IMR-90 (cell line): ENCODE measurements around the gene THADA. TPM values are rescaled to one million over a fixed set of nuclear protein-coding genes. Genes with fewer than 3 reads are reported as not detected.
A peak's percentile ranks its signal among the peaks of the same experiment; 100 is the strongest.

ENCODE experiments used
- ATAC-seq: fragments of 200-7000 bp; cut with Tn5 transposase; 2 replicates; pipeline ENCODE4 v1.9.1; 2020; ENCODE audit warnings: low read depth, mild to moderate bottlenecking, moderate library complexity
- BruUV-seq: library from RNA; stranded (reverse); fragments of 400-500 nt; replicated peaks from 2 replicates; lab custom pipeline; 2021; lab: Mats Ljungman, UMichigan
- CTCF ChIA-PET: fragments of 300-600 bp; formaldehyde crosslinking; extraction: SDS; loops from one replicate; lab custom pipeline; 2021; ENCODE audit warnings: antibody characterized with exemption; lab: Yijun Ruan, JAX
- POLR2A ChIA-PET: fragments of 300-600 bp; sonication (Branson Sonifier 250); formaldehyde crosslinking; loops from one replicate; lab custom pipeline; 2022; ENCODE audit warnings: antibody characterized with exemption; ENCODE audit not compliant: unreplicated experiment; lab: Charles Lee
- DNase-seq: peaks from one replicate; pipeline ENCODE4 v3.0.0; 2013
- H2AFZ ChIP-seq: replicated peaks from 2 replicates; pipeline ENCODE3; 2013; ENCODE audit warnings: low read length, mild to moderate bottlenecking; ENCODE audit not compliant: poor library complexity
- H2AK5ac ChIP-seq: 2 replicates; pipeline ENCODE4 v1.6.1; 2013; ENCODE audit warnings: low read depth, low read length, inconsistent platforms
- H2AK9ac ChIP-seq: replicated peaks from 2 replicates; pipeline ENCODE3; 2013; ENCODE audit warnings: mild to moderate bottlenecking, low read depth, low read length, moderate library complexity; ENCODE audit not compliant: poor library complexity
- H2BK120ac ChIP-seq: 2 replicates; pipeline ENCODE4 v1.6.1; 2013; ENCODE audit warnings: low read depth, low read length, inconsistent platforms
- H2BK15ac ChIP-seq: 3 replicates; pipeline ENCODE4 v1.6.1; 2013; ENCODE audit warnings: low read depth, low read length, inconsistent platforms
- H2BK20ac ChIP-seq: 2 replicates; pipeline ENCODE4 v1.6.1; 2013; ENCODE audit warnings: low read depth, mild to moderate bottlenecking, inconsistent platforms, low read length, moderate library complexity
- H2BK5ac ChIP-seq: 2 replicates; pipeline ENCODE4 v1.6.1; 2013; ENCODE audit warnings: mild to moderate bottlenecking, low read depth, low read length, inconsistent platforms; ENCODE audit not compliant: poor library complexity, severe bottlenecking
- H3K14ac ChIP-seq: replicated peaks from 2 replicates; pipeline ENCODE4 v1.6.1; 2013; ENCODE audit warnings: low read depth, low read length, inconsistent platforms
- H3K18ac ChIP-seq: 2 replicates; pipeline ENCODE4 v1.6.1; 2013; ENCODE audit warnings: low read depth, low read length, control low read depth
- H3K23ac ChIP-seq: 2 replicates; pipeline ENCODE4 v1.6.1; 2013; ENCODE audit warnings: low read depth, low read length, inconsistent platforms
- H3K27ac ChIP-seq: 2 replicates; pipeline ENCODE4 v1.5.1; 2013; ENCODE audit warnings: mild to moderate bottlenecking, control low read depth, low read length; ENCODE audit not compliant: insufficient read depth
- H3K27me3 ChIP-seq: 2 replicates; pipeline ENCODE4 v1.6.1; 2013; ENCODE audit warnings: low read length; ENCODE audit not compliant: control insufficient read depth, insufficient read depth
- H3K36me3 ChIP-seq: 2 replicates; pipeline ENCODE4 v1.6.1; 2013; ENCODE audit warnings: low read length, mixed read lengths; ENCODE audit not compliant: control insufficient read depth, insufficient read depth
- H3K4ac ChIP-seq: 2 replicates; pipeline ENCODE4 v1.6.1; 2013; ENCODE audit warnings: low read depth, low read length, inconsistent platforms
- H3K4me1 ChIP-seq: 2 replicates; pipeline ENCODE4 v1.6.1; 2013; ENCODE audit warnings: low read length, mixed read lengths; ENCODE audit not compliant: control insufficient read depth, insufficient read depth
- H3K4me2 ChIP-seq: 2 replicates; pipeline ENCODE4 v1.6.1; 2013; ENCODE audit warnings: low read depth, mild to moderate bottlenecking, control low read depth, low read length, moderate library complexity
- H3K4me3 ChIP-seq: 2 replicates; pipeline ENCODE4 v1.5.1; 2013; ENCODE audit warnings: low read depth, mild to moderate bottlenecking, control low read depth, low read length, moderate library complexity; ENCODE audit not compliant: insufficient read depth
- H3K56ac ChIP-seq: 2 replicates; pipeline ENCODE4 v1.6.1; 2013; ENCODE audit warnings: low read length, inconsistent platforms; ENCODE audit not compliant: insufficient read depth; ENCODE audit errors: extremely low read depth
- H3K79me1 ChIP-seq, 2 experiments: 2 replicates each; pipeline ENCODE4 v1.6.1; 2013; ENCODE audit warnings: low read length in 2 of 2, inconsistent platforms in 1 of 2, low read depth in 1 of 2
- H3K9ac ChIP-seq: 2 replicates; pipeline ENCODE4 v1.6.1; 2013; ENCODE audit warnings: low read depth, low read length, control low read depth
- H3K9me1 ChIP-seq: 2 replicates; pipeline ENCODE4 v1.6.1; 2013; ENCODE audit warnings: low read length, inconsistent platforms; ENCODE audit not compliant: insufficient read depth
- H3K9me3 ChIP-seq: 2 replicates; pipeline ENCODE4 v1.6.1; 2013; ENCODE audit warnings: low read length; ENCODE audit not compliant: control insufficient read depth, insufficient read depth
- H4K20me1 ChIP-seq: 2 replicates; pipeline ENCODE4 v1.6.1; 2013; ENCODE audit warnings: low read length, inconsistent platforms; ENCODE audit not compliant: insufficient read depth
- H4K5ac ChIP-seq: 2 replicates; pipeline ENCODE4 v1.6.1; 2013; ENCODE audit warnings: mild to moderate bottlenecking, low read depth, low read length, control low read depth
- H4K8ac ChIP-seq, 2 experiments: 2 replicates each; pipeline ENCODE4 v1.6.1; 2013; ENCODE audit warnings: low read depth in 2 of 2, low read length in 2 of 2, control low read depth in 1 of 2, inconsistent platforms in 1 of 2
- H4K91ac ChIP-seq: 2 replicates; pipeline ENCODE4 v1.6.1; 2013; ENCODE audit warnings: low read depth, low read length, inconsistent platforms; ENCODE audit not compliant: insufficient read depth
- BHLHE40 ChIP-seq: fragments of 150-350 bp; IDR thresholded peaks from 2 replicates; pipeline ENCODE4 v1.6.1; 2016; ENCODE audit warnings: mild to moderate bottlenecking, low read depth, low read length
- CEBPB ChIP-seq: IDR thresholded peaks from 2 replicates; pipeline ENCODE4 v1.6.1; 2012; ENCODE audit warnings: low read depth, low read length, improper control_type of control experiment
- CHD1 ChIP-seq: IDR thresholded peaks from 2 replicates; pipeline ENCODE4 v1.6.1; 2012; ENCODE audit warnings: low read depth, low read length, improper control_type of control experiment
- FOS ChIP-seq: fragments of 150-350 bp; IDR thresholded peaks from 2 replicates; pipeline ENCODE4 v1.6.1; 2016; ENCODE audit warnings: low read depth, low read length
- MAFK ChIP-seq: IDR thresholded peaks from 2 replicates; pipeline ENCODE4 v1.6.1; 2012; ENCODE audit warnings: low read depth, low read length, improper control_type of control experiment
- MAZ ChIP-seq: IDR thresholded peaks from 2 replicates; pipeline ENCODE4 v1.6.1; 2012; ENCODE audit warnings: low read depth, mild to moderate bottlenecking, low read length, improper control_type of control experiment, moderate library complexity, borderline replicate concordance
- MXI1 ChIP-seq: IDR thresholded peaks from 2 replicates; pipeline ENCODE4 v1.6.1; 2012; ENCODE audit warnings: low read depth, mild to moderate bottlenecking, low read length, moderate library complexity, borderline replicate concordance
- NFE2L2 ChIP-seq: fragments of 150-350 bp; IDR thresholded peaks from 2 replicates; pipeline ENCODE4 v1.6.1; 2016; ENCODE audit warnings: low read depth, mild to moderate bottlenecking, low read length
- POLR2A ChIP-seq: IDR thresholded peaks from 2 replicates; pipeline ENCODE4 v1.6.1; 2012; ENCODE audit warnings: mild to moderate bottlenecking, low read depth, low read length
- RAD21 ChIP-seq: IDR thresholded peaks from 2 replicates; pipeline ENCODE4 v1.6.1; 2012; ENCODE audit warnings: low read length, improper control_type of control experiment
- RCOR1 ChIP-seq: IDR thresholded peaks from 2 replicates; pipeline ENCODE4 v1.6.1; 2012; ENCODE audit warnings: mild to moderate bottlenecking, low read length, improper control_type of control experiment; ENCODE audit not compliant: insufficient replicate concordance
- RFX5 ChIP-seq: IDR thresholded peaks from 2 replicates; pipeline ENCODE4 v1.8.0; 2012; ENCODE audit warnings: low read depth, mild to moderate bottlenecking, low read length, moderate library complexity
- SMC3 ChIP-seq: fragments of 150-350 bp; IDR thresholded peaks from 2 replicates; pipeline ENCODE4 v1.6.1; 2016; ENCODE audit warnings: low read depth, mild to moderate bottlenecking, antibody characterized with exemption, low read length, moderate library complexity
- WGBS, 2 experiments: methylation state at CpG; one replicate each; pipeline versions ENCODE4 v1.1.5 to v1.1.7; 2013; ENCODE audit warnings: missing lambda C conversion rate in 2 of 2; ENCODE audit not compliant: insufficient read length in 1 of 2; ENCODE audit errors: extremely low coverage in 2 of 2; 5-methylcytosine and 5-hydroxymethylcytosine counted together
- dilution Hi-C: fragments of 300-500 bp; cut with HindIII; formaldehyde crosslinking; loops from one replicate; pipeline ENCODE4 v1.14.3; 2018; ENCODE audit warnings: low sequenced_read_pairs; ENCODE audit not compliant: unreplicated experiment
- in situ Hi-C: fragments of 300-500 bp; cut with MboI; formaldehyde crosslinking; loops from 3 replicates; pipeline ENCODE4 v1.14.3; 2019; ENCODE audit warnings: low sequenced_read_pairs, inconsistent platforms, mixed read lengths
- intact Hi-C: fragments of 100-400 bp; cut with micrococcal nuclease; formaldehyde crosslinking; loops from 2 replicates; pipeline ENCODE4 v1.10.0; 2022
- polyA plus RNA-seq, 3 experiments: library from polyadenylated mRNA; depleted of rRNA; stranded (reverse); fragments of >200 nt; gene quantifications; 2 replicates each; pipeline ENCODE4 v1.2.3, GENCODE V29; 2012; ENCODE audit warnings: low replicate concordance in 1 of 3
- total RNA-seq: library from RNA; depleted of rRNA; stranded (reverse); fragments of >200 nt; gene quantifications from 2 replicates; pipeline ENCODE4 v1.2.3, GENCODE V29; 2012
- TF ChIP-seq, protein P1 (sequence below): conservative IDR thresholded peaks from 2 replicates; pipeline ENCODE4 v1.5.1; 2012; ENCODE audit warnings: mild to moderate bottlenecking, low read depth, low read length, improper control_type of control experiment

The THADA gene
- total and polyA plus RNA-seq, 2 of the 4 experiments (the other 2 are of a cell fraction), result 10.5 to 21.3 TPM

DNA sequence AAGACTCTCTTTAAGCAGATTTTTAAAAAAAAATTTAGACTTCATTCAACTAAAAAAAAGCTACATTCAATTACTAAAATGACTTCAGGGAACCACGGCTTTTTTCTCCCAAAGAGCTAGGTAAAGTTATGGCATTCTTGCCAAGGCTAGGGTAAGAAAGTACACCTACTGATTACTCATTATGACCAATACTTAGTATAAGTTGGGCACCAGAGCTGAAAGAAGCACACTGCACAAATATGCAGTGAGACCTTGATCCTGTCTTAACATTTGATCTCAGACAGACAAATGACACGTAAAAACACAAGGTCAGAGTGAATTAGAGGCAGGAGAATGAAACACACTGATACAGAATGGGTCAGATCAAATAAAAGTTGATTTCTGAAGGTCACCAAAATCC is 88.7 kb downstream of the THADA start:
- dilution Hi-C loops, result no loop called here
- POLR2A ChIA-PET, result no interaction called here
- no peak for DNase-seq

More for the DNA sequence above, 88.7 kb downstream of the THADA start:
- Histone ChIP-seq H3K14ac (no peak overlapping the region), H4K8ac (no peak overlapping the region), H3K9ac (no peak overlapping the region), H2BK20ac (no peak overlapping the region), H3K56ac (no peak overlapping the region), H3K18ac (no peak overlapping the region), H3K79me1 (peaks cover 2 to 5% of the 10 kb centered on the region in 2 experiments; a peak in 1 of 4 replicates), H2BK5ac (no peak overlapping the region), H2BK15ac (no peak overlapping the region), H4K5ac (no peak overlapping the region), H3K4me1 (no peaks in the 10 kb centered on the region), H3K36me3 (peaks cover 1% of the 10 kb centered on the region), H3K4me3 (no peak overlapping the region), H4K91ac (no peak overlapping the region), H4K20me1 (no peaks in the 10 kb centered on the region), H3K4ac (no peak overlapping the region), H2AK9ac (no peak overlapping the region), H3K23ac (peak overlapping the region; percentile 59; the same call in 1 of the 2 replicates), H2AFZ (no peak overlapping the region), H3K9me1 (no peaks in the 10 kb centered on the region; the same call in 1 of the 2 replicates), H2BK120ac (no peak overlapping the region), H3K9me3 (no peaks in the 10 kb centered on the region), H3K27ac (no peak overlapping the region), H3K27me3 (no peaks in the 10 kb centered on the region), H2AK5ac (no peak overlapping the region), H3K4me2 (no peak overlapping the region)
- BruUV-seq, result no TSS peak
- no peak for ATAC-seq
- WGBS, 2 experiments, result no CpG with 5 or more reads among the region's 2 CpGs
- CTCF ChIA-PET, result interaction anchor here (1.0 to 1.3 kb wide), 2 partner anchors 12 to 14 kb away, joined by 3 to 4 read pairs; no protein-coding TSS in a partner anchor
- in situ Hi-C loops, result no loop called here
- no peak for TF ChIP-seq MAZ
- no peak for TF ChIP-seq RFX5
- TF ChIP-seq MAFK, result no peak
- TF ChIP-seq RCOR1, result no peak
- no peak for TF ChIP-seq FOS
- TF ChIP-seq SMC3, result no peak
- no peak for TF ChIP-seq MXI1
- TF ChIP-seq RAD21, result no peak
- no peak for TF ChIP-seq BHLHE40
- TF ChIP-seq CEBPB, result no peak
- TF ChIP-seq, protein P1, sequence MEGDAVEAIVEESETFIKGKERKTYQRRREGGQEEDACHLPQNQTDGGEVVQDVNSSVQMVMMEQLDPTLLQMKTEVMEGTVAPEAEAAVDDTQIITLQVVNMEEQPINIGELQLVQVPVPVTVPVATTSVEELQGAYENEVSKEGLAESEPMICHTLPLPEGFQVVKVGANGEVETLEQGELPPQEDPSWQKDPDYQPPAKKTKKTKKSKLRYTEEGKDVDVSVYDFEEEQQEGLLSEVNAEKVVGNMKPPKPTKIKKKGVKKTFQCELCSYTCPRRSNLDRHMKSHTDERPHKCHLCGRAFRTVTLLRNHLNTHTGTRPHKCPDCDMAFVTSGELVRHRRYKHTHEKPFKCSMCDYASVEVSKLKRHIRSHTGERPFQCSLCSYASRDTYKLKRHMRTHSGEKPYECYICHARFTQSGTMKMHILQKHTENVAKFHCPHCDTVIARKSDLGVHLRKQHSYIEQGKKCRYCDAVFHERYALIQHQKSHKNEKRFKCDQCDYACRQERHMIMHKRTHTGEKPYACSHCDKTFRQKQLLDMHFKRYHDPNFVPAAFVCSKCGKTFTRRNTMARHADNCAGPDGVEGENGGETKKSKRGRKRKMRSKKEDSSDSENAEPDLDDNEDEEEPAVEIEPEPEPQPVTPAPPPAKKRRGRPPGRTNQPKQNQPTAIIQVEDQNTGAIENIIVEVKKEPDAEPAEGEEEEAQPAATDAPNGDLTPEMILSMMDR, result no peak
- no peak for TF ChIP-seq NFE2L2
- no peak for TF ChIP-seq CHD1
- TF ChIP-seq POLR2A, result no peak
- intact Hi-C loops, result loop anchor here (5.0 kb wide), 1 partner anchor 35 kb away; no protein-coding TSS in a partner anchor
